ENCODE data around the gene ZNF296. TPM values are rescaled to one million over a fixed set of nuclear protein-coding genes. Genes with fewer than 3 reads are reported as not detected.
A peak's percentile ranks its signal among the peaks of the same experiment; 100 is the strongest.

Gene ZNF296
- total RNA-seq, 1 donor from 2014 or later: 1.1 TPM

DNA sequence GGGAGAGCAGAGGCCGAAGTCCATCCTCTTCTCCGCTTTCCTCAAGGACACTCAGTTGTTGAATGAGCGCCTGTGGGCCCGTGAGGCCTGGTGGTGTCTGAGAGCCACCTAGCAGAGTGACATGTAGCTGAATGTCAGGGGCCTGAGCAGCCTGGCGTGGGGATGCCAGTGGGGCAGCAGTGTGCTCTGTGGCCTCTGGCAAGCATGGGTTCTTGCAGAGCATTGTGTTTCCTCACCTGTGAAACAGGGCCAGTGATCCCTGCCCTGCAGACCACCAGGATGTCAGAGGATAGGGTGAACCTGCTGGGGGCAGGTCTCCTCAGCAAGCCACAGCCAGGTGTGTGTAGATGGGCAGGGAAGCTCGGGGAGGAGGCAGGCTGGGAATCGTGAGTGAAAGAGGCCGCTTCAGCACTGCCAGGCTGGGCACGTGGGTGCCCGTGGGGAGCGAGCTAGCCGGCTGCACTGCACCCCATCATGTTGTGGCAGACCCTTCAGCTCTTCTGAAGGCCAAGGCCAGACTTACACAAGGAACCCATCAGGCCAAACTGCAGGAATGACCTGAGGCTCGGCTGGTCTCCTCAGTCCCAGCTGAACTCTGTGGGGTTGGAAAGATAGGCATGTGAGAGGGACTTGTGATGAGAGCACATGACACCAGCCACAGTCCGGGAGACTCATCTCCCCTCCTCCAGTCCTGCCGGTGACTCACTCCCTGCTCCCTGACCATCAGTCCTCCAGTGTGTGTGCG, 21.7 kb upstream of the ZNF296 start:
- TF ChIP-seq, protein P1, sequence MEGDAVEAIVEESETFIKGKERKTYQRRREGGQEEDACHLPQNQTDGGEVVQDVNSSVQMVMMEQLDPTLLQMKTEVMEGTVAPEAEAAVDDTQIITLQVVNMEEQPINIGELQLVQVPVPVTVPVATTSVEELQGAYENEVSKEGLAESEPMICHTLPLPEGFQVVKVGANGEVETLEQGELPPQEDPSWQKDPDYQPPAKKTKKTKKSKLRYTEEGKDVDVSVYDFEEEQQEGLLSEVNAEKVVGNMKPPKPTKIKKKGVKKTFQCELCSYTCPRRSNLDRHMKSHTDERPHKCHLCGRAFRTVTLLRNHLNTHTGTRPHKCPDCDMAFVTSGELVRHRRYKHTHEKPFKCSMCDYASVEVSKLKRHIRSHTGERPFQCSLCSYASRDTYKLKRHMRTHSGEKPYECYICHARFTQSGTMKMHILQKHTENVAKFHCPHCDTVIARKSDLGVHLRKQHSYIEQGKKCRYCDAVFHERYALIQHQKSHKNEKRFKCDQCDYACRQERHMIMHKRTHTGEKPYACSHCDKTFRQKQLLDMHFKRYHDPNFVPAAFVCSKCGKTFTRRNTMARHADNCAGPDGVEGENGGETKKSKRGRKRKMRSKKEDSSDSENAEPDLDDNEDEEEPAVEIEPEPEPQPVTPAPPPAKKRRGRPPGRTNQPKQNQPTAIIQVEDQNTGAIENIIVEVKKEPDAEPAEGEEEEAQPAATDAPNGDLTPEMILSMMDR (IDR thresholded peaks at IDR 0.05; ENCODE audit: unreplicated experiment): no peak
- H3K9me3 Mint-ChIP-seq: no peaks in the 10 kb centered on the region
- H3K36me3 Mint-ChIP-seq: no peaks in the 10 kb centered on the region
- no peaks in the 10 kb centered on the region for H3K27me3 Mint-ChIP-seq (ENCODE audit: low read depth)
- peaks cover 59% of the 10 kb centered on the region for H3K4me1 Mint-ChIP-seq
- no peak for DNase-seq (ENCODE audit: low spot score in 2 of 2, unreplicated experiment in 2 of 2)
- H3K4me3 Mint-ChIP-seq: no peak overlapping the region
- H3K27ac Mint-ChIP-seq: peak overlapping the region; percentile 60

- TF ChIP-seq, protein P1 (IDR thresholded peaks at IDR 0.05; ENCODE audit: unreplicated experiment): no peak
- no peaks in the 10 kb centered on the region for H3K27me3 Mint-ChIP-seq (ENCODE audit: low read depth)
- H3K4me3 Mint-ChIP-seq: no peak overlapping the region
- H3K9me3 Mint-ChIP-seq: no peaks in the 10 kb centered on the region
- peak overlapping the region; percentile 60 for H3K27ac Mint-ChIP-seq
- no peaks in the 10 kb centered on the region for H3K36me3 Mint-ChIP-seq
- H3K4me1 Mint-ChIP-seq: peaks cover 59% of the 10 kb centered on the region
- DNase-seq (ENCODE audit: low spot score in 2 of 2, unreplicated experiment in 2 of 2): no peak
Observed at GRCh38 chr19:45097450-45097775, 21.1 kb upstream of the ZNF296 start.

GRCh38 chr19:45096700-45097099, 20.4 kb upstream of the ZNF296 start:
- Mint-ChIP-seq H3K4me3 (no peak overlapping the region), H3K27ac (peak overlapping the region; percentile 27), H3K27me3 (ENCODE audit: low read depth) (no peaks in the 10 kb centered on the region), H3K36me3 (no peaks in the 10 kb centered on the region), H3K4me1 (peaks cover 60% of the 10 kb centered on the region), H3K9me3 (no peaks in the 10 kb centered on the region)
- no peak for DNase-seq (ENCODE audit: low spot score in 2 of 2, unreplicated experiment in 2 of 2)
- TF ChIP-seq, protein P1 (IDR thresholded peaks at IDR 0.05; ENCODE audit: unreplicated experiment): no peak

DNA sequence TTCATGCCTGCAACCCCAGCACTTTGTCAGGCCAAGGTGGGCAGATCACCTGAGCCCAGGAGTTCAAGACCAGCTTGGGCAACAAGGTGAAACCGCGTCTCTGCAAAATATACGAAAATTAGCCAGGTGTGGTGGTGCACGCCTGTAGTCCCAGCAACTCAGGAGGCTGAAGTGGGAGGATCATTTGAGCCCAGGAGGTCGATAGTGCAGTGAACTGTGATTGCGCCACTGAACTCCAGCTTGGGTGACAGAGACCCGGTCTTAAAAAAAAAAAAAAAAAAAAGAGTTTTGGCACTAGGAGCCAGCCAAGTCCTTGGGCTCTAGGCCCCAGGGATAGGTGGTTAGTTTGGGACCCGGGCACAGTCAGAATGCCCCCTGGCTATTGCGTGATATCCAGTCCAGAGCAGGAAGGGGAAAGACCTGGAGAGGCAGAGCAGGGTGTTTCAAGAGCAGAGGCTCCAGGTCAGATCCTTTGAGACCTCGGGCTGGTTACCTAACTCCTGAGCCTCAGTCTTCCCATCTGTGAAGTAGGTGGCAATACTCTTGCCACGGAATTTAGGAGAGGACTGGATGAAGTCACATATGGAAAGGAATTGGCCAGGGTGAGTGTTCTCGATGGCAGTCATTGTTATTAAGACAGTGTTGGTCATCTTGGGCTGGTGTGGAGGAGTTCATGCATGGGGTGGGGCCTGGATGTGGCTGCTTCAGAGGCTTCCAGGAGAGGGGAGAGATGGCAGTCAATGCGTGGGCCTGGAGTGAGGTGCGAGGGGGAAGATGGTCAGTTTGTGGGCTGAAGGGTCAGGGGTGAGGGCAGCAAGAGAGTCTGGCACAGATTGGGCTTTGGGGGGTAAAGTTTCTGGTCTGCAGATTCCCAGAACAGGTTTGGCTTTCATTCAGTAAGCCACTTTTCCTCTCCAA, 19.5 kb upstream of the ZNF296 start:
- peaks cover 61% of the 10 kb centered on the region for H3K4me1 Mint-ChIP-seq
- no peaks in the 10 kb centered on the region for H3K9me3 Mint-ChIP-seq
- no peak for DNase-seq (ENCODE audit: low spot score in 2 of 2, unreplicated experiment in 2 of 2)
- TF ChIP-seq, protein P1 (IDR thresholded peaks at IDR 0.05; ENCODE audit: unreplicated experiment): no peak
- no peak overlapping the region for H3K27ac Mint-ChIP-seq
- H3K36me3 Mint-ChIP-seq: peaks cover 2% of the 10 kb centered on the region
- no peaks in the 10 kb centered on the region for H3K27me3 Mint-ChIP-seq (ENCODE audit: low read depth)
- no peak overlapping the region for H3K4me3 Mint-ChIP-seq

DNA sequence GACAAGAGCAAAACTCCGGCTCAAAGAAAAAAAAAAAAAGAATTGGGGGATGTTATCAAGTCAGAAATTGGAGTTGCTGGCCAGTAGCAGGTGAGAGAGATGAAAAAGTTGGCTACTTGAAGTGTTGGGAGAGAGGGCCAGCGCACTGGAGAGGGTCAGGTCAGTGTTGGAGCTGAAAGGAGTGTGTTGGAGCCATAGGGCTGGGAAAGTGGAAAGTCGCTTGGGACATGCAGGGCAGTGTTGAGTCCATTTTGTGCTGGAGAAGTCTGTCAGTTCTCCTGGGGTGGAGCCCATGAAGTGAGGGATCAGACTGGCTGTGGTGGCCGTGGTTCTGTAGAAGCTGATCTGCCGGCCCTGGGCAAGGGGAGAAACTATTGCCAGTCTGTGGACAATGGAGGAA, 18.4 kb upstream of the ZNF296 start:
- TF ChIP-seq, protein P1 (IDR thresholded peaks at IDR 0.05; ENCODE audit: unreplicated experiment): no peak
- no peak for DNase-seq (ENCODE audit: low spot score in 2 of 2, unreplicated experiment in 2 of 2)
- Mint-ChIP-seq H3K27ac (peak overlapping the region; percentile 64), H3K27me3 (ENCODE audit: low read depth) (no peaks in the 10 kb centered on the region), H3K36me3 (peaks cover 5% of the 10 kb centered on the region), H3K9me3 (no peaks in the 10 kb centered on the region), H3K4me1 (peaks cover 61% of the 10 kb centered on the region), H3K4me3 (peak overlapping the region; percentile 81)
